GOT3 (cell line): ENCODE data around the gene ARHGAP8.

Experiments
- DNase-seq: peaks from one replicate; lab custom pipeline; 2025; ENCODE audit warnings: mixed read lengths; lab: John Stamatoyannopoulos, UW

ARHGAP8 gene

DNA sequence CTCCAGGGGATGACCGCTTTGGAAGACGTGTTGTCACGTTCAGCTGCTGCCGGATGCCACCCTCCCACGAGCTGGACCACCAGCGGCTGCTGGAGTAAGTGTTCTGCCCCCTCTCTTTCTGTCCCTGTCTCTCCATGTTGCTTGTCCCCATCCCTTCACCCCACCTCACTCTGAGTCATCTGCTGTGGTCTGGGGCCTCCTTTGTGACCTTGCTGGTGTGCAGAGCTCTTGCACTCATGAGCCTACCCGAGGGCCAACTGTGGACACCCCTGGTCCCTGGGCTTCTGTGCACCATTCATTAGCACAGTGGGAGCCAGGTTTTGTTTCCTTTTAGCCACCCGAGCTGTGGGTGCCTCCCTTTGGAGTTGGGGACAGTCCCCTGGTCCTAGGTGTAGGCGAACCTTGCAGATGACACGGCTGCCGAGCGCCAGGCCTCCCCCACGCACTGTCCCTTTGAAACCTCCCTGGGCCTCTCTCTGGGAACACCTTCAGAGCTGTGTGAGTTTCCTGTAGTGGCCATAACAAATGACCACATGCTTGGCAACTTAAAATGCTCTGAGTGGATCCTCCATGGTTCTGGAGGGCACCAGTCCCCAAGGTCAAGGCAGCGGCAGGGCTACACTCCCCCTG, 49.8 kb downstream of the ARHGAP8 start:
- no peak for DNase-seq

DNA sequence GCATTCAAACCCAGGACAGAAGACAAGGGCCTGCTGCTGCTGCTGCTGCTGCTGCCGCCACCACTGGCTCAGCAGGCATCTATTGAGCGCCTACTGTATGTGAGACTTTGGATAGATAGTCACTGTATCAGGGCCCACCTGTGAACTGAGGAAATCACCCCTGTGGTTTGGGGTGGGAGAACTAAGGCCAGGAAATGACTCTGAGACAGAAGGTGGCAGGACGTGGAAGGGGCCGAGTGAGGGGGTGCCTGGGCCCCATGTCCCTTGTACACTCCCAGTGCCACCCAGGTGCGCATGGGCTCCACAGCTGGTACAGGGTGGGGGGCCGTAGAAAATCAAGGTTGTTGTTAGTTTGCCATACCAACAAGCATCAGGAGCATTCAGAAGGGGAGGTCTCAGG, 50.6 kb downstream of the ARHGAP8 start:
- DNase-seq: no peak

DNA sequence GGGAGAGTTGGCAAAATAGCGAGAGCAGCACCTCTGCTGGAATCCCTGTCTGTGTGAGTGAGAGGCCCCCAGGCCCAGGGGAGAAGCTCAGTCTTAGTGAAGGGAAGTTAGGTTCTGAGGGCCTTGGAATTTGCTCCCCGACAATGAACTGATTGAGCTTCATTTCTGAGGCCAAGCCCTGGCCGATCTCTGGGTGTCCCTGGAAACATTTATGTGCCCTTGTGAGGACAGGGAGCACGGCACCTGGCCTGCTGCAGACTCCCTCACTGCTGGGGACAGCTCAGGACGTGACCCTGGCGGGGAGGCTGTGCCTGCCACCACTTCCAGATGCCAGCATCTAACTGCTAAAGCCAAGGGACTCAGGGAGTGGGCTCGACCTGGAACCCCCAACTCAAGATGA, 52.0 kb downstream of the ARHGAP8 start:
- no peak for DNase-seq

DNA sequence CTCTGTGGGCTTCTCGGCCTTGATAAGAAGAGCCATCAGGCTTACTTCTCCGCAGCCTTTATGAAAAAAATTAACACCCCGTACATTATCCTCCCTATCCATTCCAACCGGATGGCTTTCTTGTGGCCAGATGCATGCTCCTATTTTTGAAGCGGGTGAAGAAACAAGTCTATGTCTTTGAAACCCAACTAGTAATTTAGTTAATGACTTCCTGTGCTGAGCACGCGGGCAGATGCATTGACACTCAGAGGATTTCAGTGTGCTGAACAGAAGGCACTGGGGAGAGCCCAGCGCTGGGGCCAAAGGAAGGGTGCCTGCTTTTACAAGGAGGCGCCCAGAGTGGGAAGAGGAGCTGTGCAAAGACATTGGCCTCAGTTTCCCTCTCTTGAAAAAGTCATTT, 53.3 kb downstream of the ARHGAP8 start:
- DNase-seq: no peak

DNA sequence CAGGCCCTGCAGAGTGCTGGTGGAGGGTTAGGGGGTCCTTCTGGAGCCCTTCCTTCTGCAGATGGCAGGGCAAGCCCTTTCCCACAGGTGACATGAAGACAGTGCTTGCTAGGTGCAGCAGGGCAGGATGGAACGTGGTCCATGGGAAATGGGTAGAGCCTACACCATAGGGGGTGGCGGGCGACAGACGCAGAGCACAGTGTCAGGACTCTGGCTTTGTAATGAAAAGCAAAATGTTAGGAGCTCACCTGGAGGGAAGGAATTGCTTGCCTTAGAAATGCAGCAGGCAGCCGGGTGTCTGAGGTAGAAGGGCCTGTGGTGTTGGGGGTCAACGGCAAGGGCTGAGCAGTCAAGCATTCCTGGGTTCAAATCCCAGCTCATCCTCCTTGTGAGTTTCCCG, 54.9 kb downstream of the ARHGAP8 start:
- DNase-seq: no peak

DNA sequence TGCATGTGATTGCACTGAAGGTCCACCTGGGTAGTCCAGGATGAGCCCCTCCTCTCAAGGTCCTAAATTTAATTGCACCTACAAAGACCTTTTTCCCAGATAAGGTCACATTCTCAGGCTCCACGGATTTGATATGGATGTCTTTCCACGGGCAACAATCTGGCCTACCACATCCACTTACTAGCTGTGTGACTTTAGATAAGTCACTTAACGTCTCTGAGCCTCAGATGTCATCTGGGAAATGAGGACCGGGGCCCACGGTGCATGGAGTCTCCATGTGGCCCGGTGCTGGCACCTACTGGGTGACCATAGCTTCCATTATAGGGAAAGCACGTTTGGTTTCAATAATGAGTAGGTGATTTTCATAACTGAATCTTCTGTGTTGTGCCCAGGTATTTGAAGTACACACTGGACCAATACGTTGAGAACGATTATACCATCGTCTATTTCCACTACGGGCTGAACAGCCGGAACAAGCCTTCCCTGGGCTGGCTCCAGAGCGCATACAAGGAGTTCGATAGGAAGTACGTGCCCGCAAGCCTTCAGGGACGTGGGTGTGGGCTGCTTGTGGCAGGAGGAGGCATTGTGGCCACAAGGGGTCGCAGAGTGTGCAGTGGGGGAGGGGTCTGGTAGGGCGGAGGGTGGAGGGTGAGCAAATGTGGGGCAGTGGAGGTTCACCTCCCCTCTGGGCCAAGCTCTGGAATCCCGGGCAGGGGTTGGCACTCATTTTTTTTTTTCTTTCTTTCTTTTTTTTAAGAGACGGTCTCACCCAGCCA, 55.7 kb downstream of the ARHGAP8 start:
- no peak for DNase-seq

DNA sequence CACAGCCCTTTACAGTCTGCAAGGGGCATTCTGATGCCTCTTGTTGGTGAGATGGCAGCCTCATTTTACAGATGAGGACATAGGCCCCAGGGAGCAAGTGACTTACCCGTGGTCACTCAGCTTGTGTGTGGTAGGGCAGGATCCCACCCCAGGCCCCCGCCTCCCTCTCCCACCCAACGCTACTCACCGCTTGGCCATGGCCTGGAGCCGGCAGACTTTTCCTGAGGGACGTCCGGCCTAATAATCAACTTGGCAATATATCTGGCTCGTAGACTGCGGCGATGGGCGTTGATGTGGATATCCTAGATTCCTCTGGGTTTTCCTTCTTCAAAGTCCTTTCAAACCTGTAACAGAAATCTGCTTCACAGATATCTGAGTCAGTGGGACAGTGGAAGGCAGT, 57.1 kb downstream of the ARHGAP8 start:
- DNase-seq: no peak

DNA sequence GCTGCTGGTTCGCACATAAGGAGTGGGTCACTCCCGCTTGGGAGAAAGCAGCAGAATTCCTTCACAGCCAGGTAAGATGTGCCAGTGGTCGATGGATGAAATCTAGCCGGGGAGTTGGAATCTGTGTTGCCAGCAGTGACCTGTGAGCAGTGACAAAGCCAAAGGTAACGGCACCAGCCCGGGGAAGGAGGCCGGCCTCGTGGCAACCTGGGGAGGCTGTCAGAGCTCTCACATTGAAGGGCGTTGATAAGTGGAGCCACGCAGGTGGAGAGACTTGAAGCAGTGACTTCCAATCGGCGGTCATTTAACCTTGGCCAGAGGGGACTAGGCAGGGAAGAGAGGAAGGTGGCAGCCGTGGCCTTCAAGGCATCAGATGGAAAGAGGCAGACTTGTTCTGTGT, 58.8 kb downstream of the ARHGAP8 start:
- DNase-seq: no peak

DNA sequence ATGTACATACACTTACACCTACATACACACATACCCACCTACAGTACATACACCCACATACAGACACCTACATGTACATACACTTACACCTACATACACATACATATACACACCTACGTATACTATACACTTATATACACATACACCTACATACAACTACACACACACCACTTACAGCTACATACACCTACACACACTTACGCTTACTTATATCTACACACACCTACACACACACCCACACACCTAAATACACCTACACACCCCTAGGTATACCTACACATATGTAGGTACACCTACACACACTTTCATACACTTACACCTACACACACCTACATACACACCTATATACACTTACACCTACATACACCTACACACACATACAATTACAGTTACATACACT, 61.0 kb downstream of the ARHGAP8 start:
- no peak for DNase-seq

DNA sequence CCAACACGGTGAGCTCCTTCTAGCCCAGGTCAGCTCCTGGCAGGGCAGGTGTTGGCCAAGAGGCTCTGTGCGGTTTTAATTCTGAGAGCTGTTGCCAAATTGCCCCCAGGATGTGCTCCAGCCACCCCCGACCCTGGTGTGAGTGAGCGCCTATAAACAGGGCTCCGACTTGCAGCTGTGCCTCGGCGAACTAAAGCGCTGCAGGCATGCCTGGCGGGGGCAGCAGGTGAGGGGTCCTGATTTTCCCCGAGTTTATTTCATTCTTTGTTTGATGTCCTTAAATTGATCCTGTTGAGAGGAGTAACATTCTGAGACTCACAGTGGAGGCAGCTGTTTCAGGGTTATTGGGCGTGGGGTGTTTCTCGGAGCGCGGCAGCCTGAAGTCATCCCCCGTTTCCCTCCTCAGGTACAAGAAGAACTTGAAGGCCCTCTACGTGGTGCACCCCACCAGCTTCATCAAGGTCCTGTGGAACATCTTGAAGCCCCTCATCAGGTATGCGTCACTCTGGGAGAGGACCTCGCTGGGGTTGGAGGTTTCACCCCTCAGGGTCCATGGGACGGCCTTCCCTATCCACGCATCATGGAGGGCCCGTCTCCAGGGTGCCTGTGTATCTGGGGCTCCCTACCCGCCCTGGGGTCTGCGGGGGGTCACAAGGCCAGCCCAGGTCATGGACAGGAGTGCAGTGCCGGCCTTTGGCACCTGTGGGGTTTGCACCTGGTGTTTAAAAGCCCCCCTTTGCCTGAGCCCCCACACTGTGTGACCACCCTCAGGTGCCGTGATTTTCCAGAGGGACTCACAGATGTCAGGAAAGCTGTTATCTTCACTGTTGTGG, 62.1 kb downstream of the ARHGAP8 start:
- DNase-seq: no peak

DNA sequence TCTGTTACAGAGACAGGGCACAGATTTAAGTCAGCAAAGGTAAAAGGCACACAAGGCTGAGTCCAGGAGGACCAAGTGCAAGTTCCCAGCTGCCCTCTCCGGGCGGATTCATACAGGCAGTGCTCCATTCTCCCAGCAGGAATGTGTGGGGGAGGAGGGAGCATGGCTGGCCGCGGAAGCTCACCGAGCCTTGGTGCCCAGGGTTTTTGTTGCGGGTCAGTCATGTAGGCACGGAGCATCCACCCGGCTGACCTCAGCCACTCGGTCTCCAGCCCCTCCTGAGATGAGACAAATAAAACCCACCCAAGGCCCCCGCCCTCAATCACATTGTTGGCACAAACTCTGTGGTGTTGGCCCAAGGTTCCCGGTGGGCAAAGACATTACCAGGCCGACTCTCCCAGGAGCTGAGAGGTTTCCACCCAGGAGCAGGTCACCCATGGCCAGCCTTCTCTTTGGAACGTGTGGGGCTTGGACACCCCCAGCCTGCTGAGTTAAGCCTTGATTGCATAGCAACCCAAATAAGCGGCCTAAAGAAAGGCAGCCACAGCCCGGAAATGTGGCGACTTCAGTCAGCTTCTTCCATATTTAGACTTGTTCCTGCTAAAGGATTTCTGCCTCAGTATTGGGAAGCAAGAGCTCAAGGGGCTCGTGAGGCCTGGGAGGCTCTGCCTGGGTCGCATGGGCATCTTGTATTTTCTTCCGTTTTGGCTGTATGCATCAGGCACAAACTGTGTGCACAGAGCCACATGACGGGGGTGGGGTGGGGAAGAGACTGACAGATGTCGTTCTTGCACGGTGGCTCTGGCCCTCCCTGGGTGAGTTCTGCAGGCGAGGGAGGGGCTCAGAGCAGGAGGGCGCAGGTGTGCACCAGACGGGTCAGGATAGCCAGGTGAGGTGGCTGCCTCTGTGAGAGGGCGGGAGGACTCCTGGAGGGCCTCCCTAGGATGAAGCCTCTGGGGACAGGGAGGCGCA, 63.0 kb downstream of the ARHGAP8 start:
- no peak for DNase-seq

DNA sequence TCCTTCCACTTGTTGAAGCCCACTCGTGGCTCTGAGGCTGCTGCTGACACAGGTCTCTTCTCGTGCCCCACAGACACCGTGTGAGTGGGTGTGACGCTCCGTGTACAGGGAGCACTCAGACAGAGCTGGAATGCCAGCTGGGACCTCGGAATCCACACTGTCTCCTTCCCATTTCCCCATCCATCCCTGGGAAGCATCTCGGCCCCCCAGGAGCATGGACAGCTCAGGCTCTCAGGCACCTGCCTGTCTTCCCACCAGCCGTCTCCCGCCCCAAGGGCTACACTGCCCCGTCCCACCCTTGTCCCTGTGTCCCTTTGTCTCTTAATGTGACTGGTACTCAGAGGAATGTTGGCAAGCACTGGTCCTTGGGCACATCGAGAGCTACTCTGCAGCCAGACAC, 63.8 kb downstream of the ARHGAP8 start:
- DNase-seq: no peak

DNA sequence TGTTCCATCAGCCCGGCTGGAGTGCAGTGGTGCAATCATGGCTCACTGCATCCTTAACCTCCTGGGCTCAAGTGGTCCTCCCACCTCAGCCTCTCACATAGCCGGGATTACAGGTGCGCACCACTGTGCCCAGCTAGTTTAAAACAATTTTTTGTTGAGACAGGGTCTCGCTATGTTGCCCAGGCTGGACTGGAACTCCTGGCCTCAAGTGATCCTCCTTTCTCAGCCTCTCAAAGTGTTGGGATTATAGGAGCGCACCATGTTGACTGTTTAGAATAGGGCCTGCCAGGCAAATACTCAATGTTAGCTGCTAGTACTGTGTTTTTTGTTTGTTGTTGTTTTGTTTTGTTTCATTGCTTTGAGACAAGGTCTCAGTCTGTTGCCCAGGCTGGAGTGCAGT, 66.4 kb downstream of the ARHGAP8 start:
- no peak for DNase-seq

DNA sequence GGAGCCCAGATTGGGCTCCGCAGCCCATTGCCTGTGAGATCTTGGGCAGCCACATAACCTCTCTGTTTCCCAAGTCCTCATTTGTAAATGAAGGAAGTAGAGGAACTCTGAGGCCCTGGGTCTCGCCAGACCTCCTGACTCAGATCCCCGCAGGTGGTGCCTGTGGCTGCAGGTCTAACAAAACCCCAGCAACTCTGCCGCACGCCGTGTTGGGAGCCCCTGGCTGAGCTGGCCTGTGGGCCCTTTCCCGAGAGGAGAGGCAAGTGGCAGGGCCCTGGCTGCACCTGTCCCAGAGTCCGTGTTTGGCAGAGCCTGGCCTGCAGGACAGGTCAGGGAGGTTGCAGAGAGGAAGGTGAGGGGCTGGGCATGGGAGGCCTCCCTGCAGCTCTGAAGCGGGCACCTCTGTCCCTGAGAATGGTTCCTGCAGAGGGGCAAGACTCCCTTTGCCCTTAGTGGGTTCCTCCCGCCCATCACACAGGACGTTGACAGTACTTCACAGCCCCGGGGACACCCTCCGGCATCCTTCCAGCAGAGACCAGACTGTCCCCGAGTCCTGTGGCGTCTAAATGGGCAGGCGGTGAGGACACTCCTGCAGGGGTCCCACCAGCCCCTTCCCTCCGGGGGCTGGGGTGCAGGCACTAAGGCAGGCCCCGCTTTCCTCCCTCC, 67.7 kb downstream of the ARHGAP8 start:
- no peak for DNase-seq

DNA sequence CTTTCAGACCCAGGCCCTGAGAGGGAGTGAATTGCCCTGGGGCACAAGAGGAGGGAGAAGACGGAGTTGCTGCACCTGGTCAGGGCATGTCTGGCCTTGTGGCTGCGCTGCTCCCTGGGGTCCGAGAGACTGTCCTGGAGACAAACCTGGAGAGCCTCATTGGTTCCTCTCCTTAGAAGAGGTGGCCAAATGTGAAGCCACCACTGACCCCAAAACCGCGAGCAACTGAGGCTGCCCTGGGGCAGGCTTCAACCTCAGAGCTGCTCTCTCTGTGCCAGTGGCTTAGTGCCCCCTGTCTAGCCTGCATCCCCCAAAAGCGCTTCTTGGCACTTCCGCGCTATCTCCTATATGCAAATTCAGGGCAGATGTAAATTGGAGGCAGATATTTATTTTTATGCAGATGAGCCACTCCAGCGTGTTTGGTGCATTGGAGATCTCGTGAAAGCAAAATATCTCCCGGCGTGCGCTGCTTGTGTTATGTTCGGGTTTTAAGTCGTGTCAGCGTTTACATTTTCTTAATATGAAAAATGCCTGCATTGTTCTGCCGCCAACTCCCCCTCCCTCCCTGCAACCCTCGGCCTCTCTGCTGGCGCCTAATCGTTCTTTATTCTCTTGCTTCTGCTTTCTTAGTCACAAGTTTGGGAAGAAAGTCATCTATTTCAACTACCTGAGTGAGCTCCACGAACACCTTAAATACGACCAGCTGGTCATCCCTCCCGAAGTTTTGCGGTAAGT, 69.5 kb downstream of the ARHGAP8 start:
- DNase-seq: no peak

DNA sequence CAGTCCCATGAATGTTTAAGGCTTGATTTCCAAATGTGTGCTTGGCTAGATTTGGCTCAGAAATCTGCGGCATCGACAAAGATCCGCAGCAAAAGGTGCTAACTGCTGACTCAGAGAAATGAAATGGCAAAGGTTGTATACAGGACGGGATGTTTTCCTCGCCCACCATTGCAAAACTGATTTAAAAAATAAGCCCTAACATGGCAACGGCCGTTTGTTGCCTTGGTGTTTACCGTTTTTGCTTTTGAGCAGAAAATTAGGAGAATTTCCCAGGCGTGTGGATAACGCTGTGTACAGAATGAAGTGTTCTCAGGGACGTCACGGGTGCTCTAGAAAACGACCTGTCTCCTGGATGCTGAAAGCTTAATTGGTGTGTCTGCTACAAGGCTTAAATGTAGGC, 70.2 kb downstream of the ARHGAP8 start:
- no peak for DNase-seq

DNA sequence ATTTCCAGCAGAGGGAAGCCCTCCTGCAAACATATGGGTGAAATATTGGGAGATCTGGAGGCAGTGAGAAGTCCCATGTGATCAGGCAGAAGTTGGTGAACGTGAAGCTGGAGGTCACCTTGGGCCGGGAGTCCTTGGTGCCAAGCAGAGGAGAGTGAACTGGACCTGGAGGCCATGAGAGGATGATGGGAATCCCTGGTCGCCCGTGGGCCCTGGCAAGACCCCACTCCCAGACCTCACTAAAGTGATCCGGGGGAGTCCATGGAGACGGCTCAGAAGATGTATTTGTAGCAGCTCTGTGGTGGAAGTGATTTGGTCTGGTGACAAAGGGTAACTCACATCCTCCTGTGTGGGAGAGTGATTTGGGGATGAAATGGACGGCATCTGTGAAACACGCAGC, 71.0 kb downstream of the ARHGAP8 start:
- DNase-seq: no peak

DNA sequence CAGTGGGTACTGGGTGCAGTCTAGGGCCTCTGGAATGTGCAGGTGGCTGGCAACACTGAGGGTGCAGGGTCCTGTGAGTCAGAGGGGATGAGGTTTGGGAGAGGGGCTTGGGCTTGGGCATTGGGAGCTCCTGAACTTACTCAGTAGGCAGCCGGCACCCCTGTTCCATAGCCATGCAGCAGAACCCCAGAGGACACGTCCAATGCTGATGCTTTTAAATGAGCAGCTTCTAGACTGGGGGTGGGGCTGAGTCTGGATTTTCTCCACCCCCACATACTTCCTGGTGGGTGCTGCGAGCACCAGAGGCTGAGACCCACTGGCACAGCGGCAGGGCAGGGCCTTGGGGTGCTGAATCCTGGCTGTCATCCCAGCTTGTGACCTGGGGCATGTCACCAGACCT, 71.4 kb downstream of the ARHGAP8 start:
- no peak for DNase-seq

DNA sequence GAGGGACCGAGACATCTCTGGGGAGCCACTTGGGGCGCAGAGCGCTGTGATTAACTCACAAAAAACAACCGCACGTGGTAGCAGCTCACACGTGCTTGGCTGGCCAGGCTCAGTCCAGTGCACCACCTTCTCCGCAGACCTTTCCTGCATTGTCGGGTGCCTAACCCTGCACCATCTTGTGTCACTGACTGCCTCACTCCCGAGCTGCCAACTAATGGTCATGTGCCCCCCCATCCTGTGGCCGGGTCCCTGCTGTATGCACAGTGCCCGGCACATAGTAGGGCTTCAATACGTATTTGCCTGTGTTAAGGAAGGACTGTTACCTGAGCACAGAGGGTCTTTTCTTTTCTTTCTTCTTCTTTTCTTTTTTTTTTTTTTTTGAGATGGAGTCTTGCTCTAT, 71.9 kb downstream of the ARHGAP8 start:
- no peak for DNase-seq

DNA sequence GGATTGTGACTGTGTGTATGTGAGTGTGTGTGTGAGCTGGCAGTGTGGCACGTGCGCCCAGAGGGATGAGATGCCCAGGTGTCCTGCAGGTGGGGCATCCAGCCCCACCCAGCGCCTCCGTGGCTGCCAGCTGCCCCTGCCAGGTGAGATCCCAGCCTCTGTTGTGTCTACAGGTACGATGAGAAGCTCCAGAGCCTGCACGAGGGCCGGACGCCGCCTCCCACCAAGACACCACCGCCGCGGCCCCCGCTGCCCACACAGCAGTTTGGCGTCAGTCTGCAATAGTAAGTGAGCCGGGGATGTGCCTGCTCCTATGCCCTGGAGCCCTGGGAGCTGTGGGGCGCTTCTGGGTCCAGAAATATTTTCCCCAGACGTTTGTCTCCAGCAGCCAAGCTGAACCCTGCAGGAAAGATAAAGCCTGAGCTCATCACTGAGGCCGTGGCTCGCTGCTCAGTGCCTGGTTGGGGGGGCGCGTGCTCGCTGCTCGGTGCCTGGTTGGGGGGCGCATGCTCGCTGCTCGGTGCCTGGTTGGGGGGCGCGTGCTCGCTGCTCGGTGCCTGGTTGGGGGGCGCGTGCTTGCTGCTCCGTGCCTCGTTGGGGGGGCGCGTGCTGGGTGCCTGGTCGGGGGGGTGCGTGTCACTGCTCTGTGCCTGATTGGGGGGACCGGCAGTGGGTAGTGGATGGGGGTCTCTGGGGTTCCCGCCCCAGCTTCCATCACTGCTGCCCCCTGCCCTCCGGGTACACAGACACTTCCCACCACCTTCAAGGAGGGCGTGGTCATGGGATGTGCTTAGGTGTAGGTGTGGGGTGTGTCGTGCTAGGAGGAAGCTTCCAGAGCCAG, 73.2 kb downstream of the ARHGAP8 start:
- DNase-seq: no peak
